B cell (primary cell): ENCODE results near the gene STAB1. TPM values are rescaled to one million over a fixed set of nuclear protein-coding genes. Genes with fewer than 3 reads are reported as not detected.
"Not testable (repeated sequence)": the region's sequence is repeated elsewhere in the genome, so short reads cannot be mapped to it uniquely, and the experiment has no call there.

Experiments used
- ATAC-seq: fragments of 200-7000 bp; cut with Tn5 transposase; one replicate; pipeline ENCODE4 v1.10.0; 2021; ENCODE audit warnings: low read depth, mild to moderate bottlenecking, moderate number of reproducible peaks, moderate library complexity
- CTCF ChIA-PET: fragments of 350-600 bp; sonication (Branson Sonifier 250); formaldehyde crosslinking; loops from one replicate; lab custom pipeline; 2021; ENCODE audit warnings: antibody characterized with exemption, inconsistent platforms; lab: Charles Lee
- POLR2A ChIA-PET: fragments of 350-600 bp; sonication (Branson Sonifier 250); formaldehyde crosslinking; loops from one replicate; lab custom pipeline; 2021; ENCODE audit warnings: antibody characterized with exemption; lab: Charles Lee
- DNase-seq: peaks from one replicate; pipeline ENCODE4 v3.0.0; 2013
- H2AFZ ChIP-seq: 2 replicates; pipeline ENCODE4 v1.6.1; 2012; ENCODE audit warnings: mild to moderate bottlenecking, low read depth, low read length; ENCODE audit not compliant: insufficient read depth, poor library complexity, severe bottlenecking
- H3K27ac ChIP-seq, 2 donors: 1 replicate in 1 of 2; 2 replicates in 1 of 2; pipeline ENCODE4 v1.5.1; 2012 to 2013; ENCODE audit warnings: low read length in 2 of 2, mild to moderate bottlenecking in 2 of 2, moderate library complexity in 1 of 2
- H3K27me3 ChIP-seq, 4 experiments: fragments of 200-600 bp in 1 of 4; sonication (generic) in 1 of 4; replicated peaks in 1 of 4; 1 replicate in 2 of 4; 2 replicates in 2 of 4; pipeline versions ENCODE4 v1.6.1 to v1.7.0; 2013 to 2016; ENCODE audit warnings: low read length in 3 of 4, mild to moderate bottlenecking in 2 of 4, mixed read lengths in 1 of 4, moderate library complexity in 1 of 4; ENCODE audit not compliant: insufficient read depth in 4 of 4, control insufficient read depth in 3 of 4; ENCODE audit errors: control extremely low read depth in 1 of 4
- H3K36me3 ChIP-seq, 2 experiments: replicated peaks in 1 of 2; 1 replicate in 1 of 2; 2 replicates in 1 of 2; pipeline versions ENCODE4 v1.6.1 to v1.7.1; 2013; ENCODE audit warnings: low read length in 1 of 2; ENCODE audit not compliant: insufficient read depth in 2 of 2, control insufficient read depth in 1 of 2; ENCODE audit errors: control extremely low read depth in 1 of 2, extremely low read depth in 1 of 2
- H3K4me1 ChIP-seq, 2 donors: fragments of 200-600 bp in 1 of 2; sonication (generic) in 1 of 2; 1 replicate in 1 of 2; 2 replicates in 1 of 2; pipeline versions ENCODE4 v1.5.1 to v1.6.1; 2013 to 2017; ENCODE audit warnings: low read length in 2 of 2; ENCODE audit not compliant: control insufficient read depth in 2 of 2, insufficient read depth in 2 of 2
- H3K4me2 ChIP-seq: replicated peaks from 2 replicates; pipeline ENCODE3; 2012; ENCODE audit warnings: mild to moderate bottlenecking, low read depth, low read length; ENCODE audit not compliant: poor library complexity, severe bottlenecking
- H3K4me3 ChIP-seq, 5 experiments: fragments of 200-600 bp in 1 of 5; sonication (generic) in 1 of 5; 1 replicate in 3 of 5; 2 replicates in 2 of 5; pipeline versions ENCODE4 v1.5.1 to v1.7.0; 2011 to 2016; ENCODE audit warnings: low read length in 4 of 5, mild to moderate bottlenecking in 4 of 5, low read depth in 2 of 5, control low read depth in 1 of 5, moderate library complexity in 1 of 5; ENCODE audit not compliant: insufficient read depth in 1 of 5; ENCODE audit errors: control extremely low read depth in 1 of 5, extremely low read depth in 1 of 5
- H3K79me2 ChIP-seq: fragments of 200-600 bp; sonication (generic); one replicate; pipeline ENCODE4 v1.6.0; 2016; ENCODE audit warnings: low read length; ENCODE audit not compliant: control insufficient read depth, insufficient read depth
- H3K9ac ChIP-seq: fragments of 200-600 bp; sonication (generic); 2 replicates; pipeline ENCODE4 v1.6.1; 2017; ENCODE audit warnings: mild to moderate bottlenecking, low read length, moderate library complexity
- H3K9me3 ChIP-seq, 3 donors: one replicate each; pipeline versions ENCODE4 v1.6.1 to v1.7.1; 2013; ENCODE audit warnings: low read length in 2 of 3; ENCODE audit not compliant: control insufficient read depth in 2 of 3, insufficient read depth in 1 of 3; ENCODE audit errors: control extremely low read depth in 1 of 3
- H4K20me1 ChIP-seq: 2 replicates; pipeline ENCODE4 v1.6.0; 2012; ENCODE audit warnings: mild to moderate bottlenecking, low read length; ENCODE audit not compliant: insufficient read depth, control insufficient read depth, poor library complexity, severe bottlenecking
- H3K27ac Mint-ChIP-seq: one replicate; pipeline ENCODE4 v1.8.0; 2021; ENCODE audit warnings: mixed read lengths
- H3K27me3 Mint-ChIP-seq: one replicate; pipeline ENCODE4 v1.8.0; 2021; ENCODE audit warnings: mixed read lengths
- H3K4me1 Mint-ChIP-seq: one replicate; pipeline ENCODE4 v1.8.0; 2021; ENCODE audit warnings: mixed read lengths
- H3K4me3 Mint-ChIP-seq: one replicate; pipeline ENCODE4 v1.8.0; 2021; ENCODE audit warnings: mixed read lengths
- H3K9me3 Mint-ChIP-seq: one replicate; pipeline ENCODE4 v1.8.0; 2022; ENCODE audit warnings: mixed read lengths; ENCODE audit not compliant: insufficient read depth
- EZH2 ChIP-seq: IDR thresholded peaks from 2 replicates; pipeline ENCODE4 v1.6.1; 2012; ENCODE audit warnings: borderline replicate concordance, low read depth, mild to moderate bottlenecking, moderate library complexity, low read length; ENCODE audit not compliant: insufficient read depth, poor library complexity, severe bottlenecking
- WGBS: methylation state at CpG from one replicate; pipeline ENCODE4 v1.1.5; 2013; ENCODE audit warnings: missing lambda C conversion rate; ENCODE audit not compliant: insufficient coverage; 5-methylcytosine and 5-hydroxymethylcytosine counted together
- intact Hi-C: fragments of 100-400 bp; cut with micrococcal nuclease; formaldehyde crosslinking; loops from one replicate; pipeline ENCODE4 v1.10.0; 2022
- polyA plus RNA-seq: library from polyadenylated mRNA; depleted of rRNA; stranded (reverse); fragments of >200 nt; gene quantifications from 2 replicates; pipeline ENCODE4 v1.2.3, GENCODE V29; 2012
- total RNA-seq, 2 donors: library from RNA; stranded (reverse); fragments of 120-200 nt in 1 of 2; gene quantifications; 1 replicate in 1 of 2; 2 replicates in 1 of 2; pipeline versions ENCODE4 v1.2.3 to v1.2.4, GENCODE V29; 2013 to 2022
- TF ChIP-seq, protein P1 (sequence below): fragments of 200-600 bp; IDR thresholded peaks from one replicate; pipeline ENCODE4 v1.8.0; 2022; ENCODE audit warnings: antibody characterized with exemption, mild to moderate bottlenecking

Gene STAB1
- total and polyA plus RNA-seq, 2 donors (not counting 1 experiment from before 2014, with no cell fraction given) = 3.8 to 4.5 TPM

DNA sequence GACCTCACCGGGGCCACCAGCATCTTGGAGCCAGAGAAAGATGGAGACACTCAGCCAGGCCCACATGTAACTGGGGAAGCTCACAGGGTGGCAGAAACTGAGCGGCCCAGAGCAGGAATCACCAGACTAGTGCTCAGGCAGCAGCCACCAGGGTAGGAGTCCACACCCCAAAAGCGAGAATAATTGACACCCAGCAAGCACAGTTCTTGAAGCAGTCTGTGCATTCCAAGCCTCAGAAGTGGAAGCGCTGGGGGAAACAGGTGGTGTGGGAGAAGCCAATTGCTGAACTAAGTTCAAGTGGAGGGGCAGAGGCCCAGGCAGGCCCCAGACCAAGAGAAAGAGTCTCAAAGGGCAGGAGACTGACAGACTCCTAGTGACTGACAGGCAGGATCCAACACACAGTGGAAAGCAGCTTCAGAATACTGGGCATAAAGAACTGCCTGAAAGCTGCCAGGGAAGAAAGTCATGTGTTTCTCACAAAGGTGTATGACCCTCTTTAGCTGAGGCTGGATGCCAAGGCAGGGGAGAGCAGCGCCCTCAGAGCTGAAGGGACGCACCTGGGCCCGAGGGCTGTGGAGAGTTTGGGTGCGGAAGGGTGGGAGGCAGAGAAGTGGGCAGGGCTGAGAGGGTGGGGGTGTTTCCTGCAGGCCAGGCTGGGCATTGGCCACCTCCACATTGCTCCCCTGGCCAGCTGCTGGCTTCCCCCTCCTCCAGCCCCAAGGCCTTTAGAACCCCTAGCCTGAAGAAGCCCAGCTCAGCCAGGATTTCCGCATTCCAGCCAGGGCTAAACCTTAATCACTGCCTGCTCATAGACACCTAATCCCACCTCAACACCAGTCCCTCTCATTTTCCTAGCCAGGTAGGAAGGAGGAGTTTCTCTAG, 30.8 kb downstream of the STAB1 start:
- ChIA-PET POLR2A (interaction anchor here (0.6 kb wide), 1 partner anchor 612 kb away, joined by 4 read pairs; no protein-coding TSS in a partner anchor), CTCF (interaction anchor here (0.6 kb wide), 1 partner anchor 542 kb away, joined by 3 read pairs; no protein-coding TSS in a partner anchor)

DNA sequence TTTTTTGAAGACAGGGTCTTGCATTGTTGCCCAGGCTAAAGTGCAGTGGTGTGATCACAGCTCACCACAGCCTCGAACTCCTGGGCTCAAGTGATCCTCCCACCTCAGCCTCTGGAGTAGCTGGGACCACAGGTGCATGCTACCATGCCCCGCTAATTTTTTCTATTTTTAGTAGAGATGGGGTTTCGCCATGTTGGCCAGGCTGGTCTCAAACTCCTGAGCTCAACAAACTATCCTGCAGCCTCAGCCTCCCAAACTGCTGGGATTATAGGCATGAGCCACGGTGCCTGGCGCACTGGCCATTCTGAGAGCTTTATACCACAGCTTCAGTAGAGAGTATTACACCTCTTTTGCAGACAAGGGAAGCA, 31.5 kb downstream of the STAB1 start:
- POLR2A ChIA-PET = interaction anchor here (0.6 kb wide), 1 partner anchor 613 kb away, joined by 4 read pairs; no protein-coding TSS in a partner anchor
- H3K4me3 ChIP-seq, intact Hi-C loops, H3K4me2 ChIP-seq, H3K36me3 ChIP-seq, H4K20me1 ChIP-seq, H3K9ac ChIP-seq, H3K27me3 Mint-ChIP-seq, H2AFZ ChIP-seq, H3K27ac ChIP-seq, H3K4me1 ChIP-seq, H3K27ac Mint-ChIP-seq, H3K9me3 Mint-ChIP-seq, DNase-seq, H3K27me3 ChIP-seq, H3K79me2 ChIP-seq, H3K9me3 ChIP-seq, H3K4me1 Mint-ChIP-seq, ATAC-seq, H3K4me3 Mint-ChIP-seq: not testable (repeated sequence)
- CTCF ChIA-PET = interaction anchor here (0.6 to 1.0 kb wide), 2 partner anchors 186 to 542 kb away, joined by 3 read pairs; no protein-coding TSS in a partner anchor
- WGBS = 100% methylated on average over 2 of the region's 5 CpGs

More for the DNA sequence above, 30.8 kb downstream of the STAB1 start:
- Histone ChIP-seq H4K20me1 (no peaks in the 10 kb centered on the region), H3K27me3 (no peaks in the 10 kb centered on the region), H2AFZ (no peak overlapping the region), H3K4me3 (no peak overlapping the region), H3K9me3 (no peaks in the 10 kb centered on the region), H3K9ac (no peak overlapping the region), H3K27ac (no peak overlapping the region), H3K4me2 (no peak overlapping the region), H3K79me2 (no peaks in the 10 kb centered on the region), H3K4me1 (no peaks in the 10 kb centered on the region), H3K36me3 (no peaks in the 10 kb centered on the region)
- ATAC-seq = no peak
- H3K27ac Mint-ChIP-seq = no peak overlapping the region
- no peaks in the 10 kb centered on the region for H3K9me3 Mint-ChIP-seq
- intact Hi-C loops = no loop called here
- no peak overlapping the region for H3K4me3 Mint-ChIP-seq
- H3K4me1 Mint-ChIP-seq = no peaks in the 10 kb centered on the region
- TF ChIP-seq, protein P1, sequence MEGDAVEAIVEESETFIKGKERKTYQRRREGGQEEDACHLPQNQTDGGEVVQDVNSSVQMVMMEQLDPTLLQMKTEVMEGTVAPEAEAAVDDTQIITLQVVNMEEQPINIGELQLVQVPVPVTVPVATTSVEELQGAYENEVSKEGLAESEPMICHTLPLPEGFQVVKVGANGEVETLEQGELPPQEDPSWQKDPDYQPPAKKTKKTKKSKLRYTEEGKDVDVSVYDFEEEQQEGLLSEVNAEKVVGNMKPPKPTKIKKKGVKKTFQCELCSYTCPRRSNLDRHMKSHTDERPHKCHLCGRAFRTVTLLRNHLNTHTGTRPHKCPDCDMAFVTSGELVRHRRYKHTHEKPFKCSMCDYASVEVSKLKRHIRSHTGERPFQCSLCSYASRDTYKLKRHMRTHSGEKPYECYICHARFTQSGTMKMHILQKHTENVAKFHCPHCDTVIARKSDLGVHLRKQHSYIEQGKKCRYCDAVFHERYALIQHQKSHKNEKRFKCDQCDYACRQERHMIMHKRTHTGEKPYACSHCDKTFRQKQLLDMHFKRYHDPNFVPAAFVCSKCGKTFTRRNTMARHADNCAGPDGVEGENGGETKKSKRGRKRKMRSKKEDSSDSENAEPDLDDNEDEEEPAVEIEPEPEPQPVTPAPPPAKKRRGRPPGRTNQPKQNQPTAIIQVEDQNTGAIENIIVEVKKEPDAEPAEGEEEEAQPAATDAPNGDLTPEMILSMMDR = no peak
- no peak for TF ChIP-seq EZH2
- DNase-seq = no peak
- no peaks in the 10 kb centered on the region for H3K27me3 Mint-ChIP-seq
- WGBS = 83% methylated on average over 6 of the region's 9 CpGs
